DOHH2 (cell line): ENCODE measurements around the gene TTC28.

ENCODE experiments used
- EZH2phosphoT487 ChIP-seq: fragments of 200-600 bp; sonication (generic); IDR thresholded peaks from 2 replicates; pipeline ENCODE4 v1.6.1; 2017; ENCODE audit warnings: borderline replicate concordance, mild to moderate bottlenecking, antibody characterized with exemption, low read length, moderate library complexity, mixed read lengths
- TF ChIP-seq, protein P1 (sequence below): fragments of 200-600 bp; sonication (generic); IDR thresholded peaks from one replicate; pipeline ENCODE4 v1.5.1; 2014; ENCODE audit warnings: antibody characterized with exemption, mild to moderate bottlenecking, low read depth, low read length; ENCODE audit not compliant: poor library complexity, severe bottlenecking

DNA sequence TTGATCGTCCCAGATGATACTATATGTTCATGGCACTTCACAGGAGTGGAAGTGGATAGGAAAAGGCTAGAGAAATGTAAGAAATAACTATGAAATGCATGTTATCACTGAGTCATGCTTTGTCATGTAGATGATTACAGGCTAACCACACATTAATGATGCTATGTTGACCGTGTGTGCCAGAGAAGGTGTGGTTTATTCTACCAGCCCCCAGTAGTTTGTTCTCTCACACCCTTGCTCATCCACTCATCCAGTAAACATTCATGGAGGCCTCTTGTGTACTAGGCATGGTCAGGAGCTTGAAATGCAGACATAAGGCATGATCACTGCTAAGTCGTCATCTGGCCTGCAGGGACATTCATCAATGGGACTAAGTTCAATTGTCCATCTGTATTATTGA lies 607.6 kb downstream of the TTC28 start:
- TF ChIP-seq, protein P1, sequence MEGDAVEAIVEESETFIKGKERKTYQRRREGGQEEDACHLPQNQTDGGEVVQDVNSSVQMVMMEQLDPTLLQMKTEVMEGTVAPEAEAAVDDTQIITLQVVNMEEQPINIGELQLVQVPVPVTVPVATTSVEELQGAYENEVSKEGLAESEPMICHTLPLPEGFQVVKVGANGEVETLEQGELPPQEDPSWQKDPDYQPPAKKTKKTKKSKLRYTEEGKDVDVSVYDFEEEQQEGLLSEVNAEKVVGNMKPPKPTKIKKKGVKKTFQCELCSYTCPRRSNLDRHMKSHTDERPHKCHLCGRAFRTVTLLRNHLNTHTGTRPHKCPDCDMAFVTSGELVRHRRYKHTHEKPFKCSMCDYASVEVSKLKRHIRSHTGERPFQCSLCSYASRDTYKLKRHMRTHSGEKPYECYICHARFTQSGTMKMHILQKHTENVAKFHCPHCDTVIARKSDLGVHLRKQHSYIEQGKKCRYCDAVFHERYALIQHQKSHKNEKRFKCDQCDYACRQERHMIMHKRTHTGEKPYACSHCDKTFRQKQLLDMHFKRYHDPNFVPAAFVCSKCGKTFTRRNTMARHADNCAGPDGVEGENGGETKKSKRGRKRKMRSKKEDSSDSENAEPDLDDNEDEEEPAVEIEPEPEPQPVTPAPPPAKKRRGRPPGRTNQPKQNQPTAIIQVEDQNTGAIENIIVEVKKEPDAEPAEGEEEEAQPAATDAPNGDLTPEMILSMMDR: no peak
- no peak for TF ChIP-seq EZH2phosphoT487
